ENCODE data around the gene MRC2.
"Not testable (repeated sequence)": the region's sequence is repeated elsewhere in the genome, so short reads cannot be mapped to it uniquely, and the experiment has no call there.

MRC2 gene

GRCh38 chr17:62596662-62597061 lies 30.8 kb upstream of the MRC2 start:
- Histone ChIP-seq H3K36me3 (ENCODE audit: control insufficient read depth, insufficient read depth, low read length) (no peaks in the 10 kb centered on the region), H3K4me1 (ENCODE audit: control insufficient read depth, insufficient read depth, low read length) (no peaks in the 10 kb centered on the region), H3K9ac (ENCODE audit: low read length) (no peak overlapping the region), H3K9me3 (ENCODE audit: control insufficient read depth, low read length) (no peaks in the 10 kb centered on the region), H3K4me3 (ENCODE audit: low read length) (no peak overlapping the region), H3K27me3 (ENCODE audit: control insufficient read depth, insufficient read depth, low read length) (no peaks in the 10 kb centered on the region)

DNA sequence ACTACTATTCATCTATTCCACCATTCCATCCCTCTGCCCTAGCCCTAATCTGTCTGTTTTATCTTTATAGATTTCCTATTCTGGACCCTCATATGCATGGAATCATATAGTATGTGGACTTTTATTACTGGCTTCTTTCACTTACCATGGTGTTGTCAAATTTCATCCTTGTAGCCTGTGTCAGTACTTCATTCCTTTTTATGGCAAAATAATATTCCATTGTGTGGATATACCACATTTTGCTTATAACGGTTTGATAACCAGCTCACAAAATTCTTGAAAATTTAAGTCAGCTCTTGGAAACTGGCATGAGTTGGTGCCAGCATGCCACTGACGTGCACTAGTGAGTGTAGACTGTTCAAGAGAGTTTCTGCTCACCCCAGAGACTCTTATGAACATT lies 30.3 kb upstream of the MRC2 start:
- no peaks in the 10 kb centered on the region for H3K9me3 ChIP-seq (ENCODE audit: control insufficient read depth, low read length)
- H3K9ac ChIP-seq (ENCODE audit: low read length), result no peak overlapping the region
- H3K27me3 ChIP-seq (ENCODE audit: control insufficient read depth, insufficient read depth, low read length), result no peaks in the 10 kb centered on the region
- H3K4me1 ChIP-seq (ENCODE audit: control insufficient read depth, insufficient read depth, low read length), result no peaks in the 10 kb centered on the region
- H3K4me3 ChIP-seq (ENCODE audit: low read length), result no peak overlapping the region
- no peaks in the 10 kb centered on the region for H3K36me3 ChIP-seq (ENCODE audit: control insufficient read depth, insufficient read depth, low read length)

- Histone ChIP-seq H3K4me3 (ENCODE audit: low read length) (no peak overlapping the region), H3K9me3 (ENCODE audit: control insufficient read depth, low read length) (no peaks in the 10 kb centered on the region), H3K27me3 (ENCODE audit: control insufficient read depth, insufficient read depth, low read length) (no peaks in the 10 kb centered on the region), H3K4me1 (ENCODE audit: control insufficient read depth, insufficient read depth, low read length) (no peaks in the 10 kb centered on the region), H3K9ac (ENCODE audit: low read length) (no peak overlapping the region), H3K36me3 (ENCODE audit: control insufficient read depth, insufficient read depth, low read length) (no peaks in the 10 kb centered on the region)
Observed at GRCh38 chr17:62597920-62598319, 29.6 kb upstream of the MRC2 start.

DNA sequence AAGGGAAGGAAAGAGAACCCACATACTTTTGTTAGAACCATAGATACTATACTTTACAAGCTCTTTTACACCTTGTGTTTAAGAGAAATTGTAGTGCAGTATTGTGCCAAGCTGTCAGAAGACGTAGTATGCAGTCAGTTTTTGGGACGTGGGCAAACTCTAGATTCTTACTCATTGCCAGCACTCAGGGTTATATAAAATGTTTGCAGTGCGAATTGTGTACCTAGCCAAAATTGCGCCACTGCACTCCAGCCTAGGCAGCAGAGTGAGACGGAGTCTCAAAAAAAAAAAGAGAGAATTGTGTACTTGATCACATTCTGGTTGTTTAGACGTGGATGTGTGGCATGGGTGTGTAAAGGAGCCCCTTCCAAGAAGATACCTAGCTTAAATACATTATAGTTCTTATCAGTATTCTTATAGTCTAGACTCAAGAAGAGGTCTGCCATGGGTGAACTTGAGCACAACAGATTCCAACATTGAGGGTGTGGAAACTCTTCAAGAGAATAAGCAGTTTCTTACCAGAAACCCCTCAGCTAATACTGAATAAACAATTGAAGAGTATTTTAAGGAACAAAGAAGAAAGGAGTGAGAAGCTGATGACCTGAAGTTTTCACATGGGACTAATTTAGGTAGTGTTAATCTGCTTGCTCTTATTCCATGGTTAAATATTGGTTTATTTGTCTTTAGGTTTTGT lies 27.4 kb upstream of the MRC2 start:
- H3K4me1 ChIP-seq (ENCODE audit: control insufficient read depth, insufficient read depth, low read length), result no peaks in the 10 kb centered on the region
- H3K9ac ChIP-seq (ENCODE audit: low read length), result no peak overlapping the region
- H3K9me3 ChIP-seq (ENCODE audit: control insufficient read depth, low read length), result no peaks in the 10 kb centered on the region
- H3K36me3 ChIP-seq (ENCODE audit: control insufficient read depth, insufficient read depth, low read length), result no peaks in the 10 kb centered on the region
- no peaks in the 10 kb centered on the region for H3K27me3 ChIP-seq (ENCODE audit: control insufficient read depth, insufficient read depth, low read length)
- H3K4me3 ChIP-seq (ENCODE audit: low read length), result no peak overlapping the region

DNA sequence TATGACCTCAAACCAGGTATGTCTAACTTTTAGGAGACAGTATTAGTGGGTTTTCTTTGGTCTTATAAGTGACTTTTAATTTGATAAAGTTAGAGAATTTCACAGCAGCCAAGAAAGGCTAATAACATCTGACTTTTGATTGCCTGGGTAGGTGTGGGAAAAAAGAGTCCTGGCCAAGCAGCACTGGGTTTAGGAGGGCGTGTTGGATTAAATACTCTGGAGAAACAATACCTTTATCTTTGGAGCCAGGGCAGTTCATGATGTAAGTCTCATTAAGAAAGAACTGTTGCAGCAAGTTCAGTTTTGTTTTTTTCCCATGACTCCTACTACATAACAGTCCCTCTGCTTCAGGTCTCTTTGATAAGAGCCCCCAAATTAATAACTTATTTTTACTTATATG lies 26.7 kb upstream of the MRC2 start:
- Histone ChIP-seq H3K9me3 (ENCODE audit: control insufficient read depth, low read length) (no peaks in the 10 kb centered on the region), H3K4me3 (ENCODE audit: low read length) (no peak overlapping the region), H3K9ac (ENCODE audit: low read length) (no peak overlapping the region), H3K4me1 (ENCODE audit: control insufficient read depth, insufficient read depth, low read length) (no peaks in the 10 kb centered on the region), H3K27me3 (ENCODE audit: control insufficient read depth, insufficient read depth, low read length) (no peaks in the 10 kb centered on the region), H3K36me3 (ENCODE audit: control insufficient read depth, insufficient read depth, low read length) (no peaks in the 10 kb centered on the region)

- Histone ChIP-seq H3K4me3 (ENCODE audit: low read length) (no peak overlapping the region), H3K27me3 (ENCODE audit: control insufficient read depth, insufficient read depth, low read length) (no peaks in the 10 kb centered on the region), H3K4me1 (ENCODE audit: control insufficient read depth, insufficient read depth, low read length) (no peaks in the 10 kb centered on the region), H3K9ac (ENCODE audit: low read length) (no peak overlapping the region), H3K9me3 (ENCODE audit: control insufficient read depth, low read length) (no peaks in the 10 kb centered on the region), H3K36me3 (ENCODE audit: control insufficient read depth, insufficient read depth, low read length) (no peaks in the 10 kb centered on the region)
Observed at GRCh38 chr17:62601471-62601870, 26.0 kb upstream of the MRC2 start.

DNA sequence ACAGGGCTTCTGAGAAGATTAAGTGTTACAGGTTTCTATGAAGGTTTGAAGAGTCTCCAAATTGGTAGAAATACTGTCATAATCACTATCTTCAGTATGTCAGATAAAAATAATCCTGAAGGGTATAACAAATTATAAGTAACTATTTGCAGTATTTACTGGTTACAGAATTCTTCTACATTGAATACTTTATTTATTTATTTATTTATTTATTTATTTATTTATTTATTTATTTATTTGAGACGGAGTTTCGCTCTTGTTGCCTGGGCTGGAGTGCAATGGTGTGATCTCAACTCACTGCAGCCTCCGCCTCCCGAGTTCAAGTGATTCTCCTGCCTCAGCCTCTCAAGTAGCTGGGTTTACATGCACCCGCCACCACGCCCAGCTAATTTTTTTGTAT lies 23.7 kb upstream of the MRC2 start:
- not testable (repeated sequence) for H3K36me3 ChIP-seq (ENCODE audit: control insufficient read depth, insufficient read depth, low read length); H3K4me3 ChIP-seq (ENCODE audit: low read length); H3K4me1 ChIP-seq (ENCODE audit: control insufficient read depth, insufficient read depth, low read length); H3K9ac ChIP-seq (ENCODE audit: low read length); H3K27me3 ChIP-seq (ENCODE audit: control insufficient read depth, insufficient read depth, low read length); H3K9me3 ChIP-seq (ENCODE audit: control insufficient read depth, low read length)

DNA sequence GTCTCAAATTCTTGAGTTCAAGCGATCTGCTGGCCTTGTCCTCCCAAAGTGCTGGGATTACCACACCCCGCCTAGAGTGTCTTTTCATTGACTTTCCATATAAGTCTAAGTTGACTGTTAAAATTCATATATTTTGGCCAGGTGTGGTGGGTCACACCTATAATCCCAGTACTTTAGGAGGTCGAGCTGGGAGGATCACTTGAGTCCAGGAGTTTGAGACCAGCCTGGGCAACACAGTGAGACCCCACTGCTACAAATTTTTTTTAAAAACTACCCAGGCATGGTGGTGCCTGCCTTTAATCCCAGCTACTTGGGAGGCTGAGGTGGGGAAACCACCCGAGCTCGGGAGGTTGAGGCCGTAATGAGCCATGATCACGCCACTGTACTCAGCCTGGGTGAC lies 21.9 kb upstream of the MRC2 start:
- Histone ChIP-seq H3K27me3 (ENCODE audit: control insufficient read depth, insufficient read depth, low read length) (no peaks in the 10 kb centered on the region), H3K4me3 (ENCODE audit: low read length) (no peak overlapping the region), H3K9me3 (ENCODE audit: control insufficient read depth, low read length) (no peaks in the 10 kb centered on the region), H3K4me1 (ENCODE audit: control insufficient read depth, insufficient read depth, low read length) (no peaks in the 10 kb centered on the region), H3K36me3 (ENCODE audit: control insufficient read depth, insufficient read depth, low read length) (peaks cover 5% of the 10 kb centered on the region), H3K9ac (ENCODE audit: low read length) (no peak overlapping the region)

DNA sequence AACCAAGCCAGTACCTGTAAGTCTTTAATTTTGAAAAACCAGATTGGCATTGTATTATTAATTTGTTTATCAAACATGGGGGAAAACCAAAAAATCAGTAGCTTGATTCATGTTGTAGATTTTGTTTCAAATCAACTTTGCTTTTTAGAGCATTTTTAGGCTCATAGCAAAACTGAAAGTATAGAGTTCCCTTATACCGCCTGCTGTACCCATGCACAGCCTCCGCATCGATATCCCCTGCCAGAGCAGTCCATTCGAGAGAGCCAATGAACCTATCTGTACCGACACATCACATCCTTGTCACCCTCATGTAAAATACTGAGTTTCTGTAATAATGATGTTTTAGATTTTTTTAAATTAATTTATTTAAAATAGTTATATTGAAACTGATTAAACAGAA lies 16.2 kb upstream of the MRC2 start:
- H3K9ac ChIP-seq (ENCODE audit: low read length), result no peak overlapping the region
- peaks cover 5% of the 10 kb centered on the region for H3K36me3 ChIP-seq (ENCODE audit: control insufficient read depth, insufficient read depth, low read length)
- no peaks in the 10 kb centered on the region for H3K4me1 ChIP-seq (ENCODE audit: control insufficient read depth, insufficient read depth, low read length)
- H3K27me3 ChIP-seq (ENCODE audit: control insufficient read depth, insufficient read depth, low read length), result no peaks in the 10 kb centered on the region
- no peaks in the 10 kb centered on the region for H3K9me3 ChIP-seq (ENCODE audit: control insufficient read depth, low read length)
- H3K4me3 ChIP-seq (ENCODE audit: low read length), result no peak overlapping the region

GRCh38 chr17:62611728-62612127 lies 15.7 kb upstream of the MRC2 start:
- H3K4me1 ChIP-seq (ENCODE audit: control insufficient read depth, insufficient read depth, low read length), result no peaks in the 10 kb centered on the region
- H3K9me3 ChIP-seq (ENCODE audit: control insufficient read depth, low read length), result no peaks in the 10 kb centered on the region
- peaks cover 5% of the 10 kb centered on the region for H3K36me3 ChIP-seq (ENCODE audit: control insufficient read depth, insufficient read depth, low read length)
- no peak overlapping the region for H3K9ac ChIP-seq (ENCODE audit: low read length)
- H3K4me3 ChIP-seq (ENCODE audit: low read length), result no peak overlapping the region
- H3K27me3 ChIP-seq (ENCODE audit: control insufficient read depth, insufficient read depth, low read length), result no peaks in the 10 kb centered on the region

GRCh38 chr17:62612289-62612688 lies 15.2 kb upstream of the MRC2 start:
- not testable (repeated sequence) for H3K9me3 ChIP-seq (ENCODE audit: control insufficient read depth, low read length); H3K27me3 ChIP-seq (ENCODE audit: control insufficient read depth, insufficient read depth, low read length); H3K4me3 ChIP-seq (ENCODE audit: low read length); H3K36me3 ChIP-seq (ENCODE audit: control insufficient read depth, insufficient read depth, low read length); H3K9ac ChIP-seq (ENCODE audit: low read length); H3K4me1 ChIP-seq (ENCODE audit: control insufficient read depth, insufficient read depth, low read length)

DNA sequence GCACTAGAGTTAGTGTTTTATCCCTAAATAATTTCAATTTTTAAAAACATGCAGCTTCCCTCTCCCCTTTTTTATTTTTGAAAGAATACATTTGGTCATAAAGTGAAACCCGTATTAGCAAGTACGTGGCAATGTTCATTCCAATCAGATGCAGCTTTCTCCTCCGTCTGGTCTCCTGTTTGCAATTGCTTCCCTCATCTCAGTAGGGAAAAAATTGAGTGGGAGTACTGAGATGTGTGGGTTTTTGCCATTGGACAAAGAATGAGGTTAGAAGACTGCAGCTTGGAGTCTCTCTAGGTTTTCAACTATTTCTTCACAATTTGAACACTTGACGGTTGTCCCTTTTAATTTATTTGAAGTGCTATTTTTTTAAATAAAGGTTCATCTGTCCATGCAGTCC lies 14.4 kb upstream of the MRC2 start:
- not testable (repeated sequence) for H3K4me1 ChIP-seq (ENCODE audit: control insufficient read depth, insufficient read depth, low read length); H3K27me3 ChIP-seq (ENCODE audit: control insufficient read depth, insufficient read depth, low read length); H3K36me3 ChIP-seq (ENCODE audit: control insufficient read depth, insufficient read depth, low read length); H3K9me3 ChIP-seq (ENCODE audit: control insufficient read depth, low read length); H3K9ac ChIP-seq (ENCODE audit: low read length); H3K4me3 ChIP-seq (ENCODE audit: low read length)

- Histone ChIP-seq H3K9ac (ENCODE audit: low read length) (no peak overlapping the region), H3K4me1 (ENCODE audit: control insufficient read depth, insufficient read depth, low read length) (no peaks in the 10 kb centered on the region), H3K9me3 (ENCODE audit: control insufficient read depth, low read length) (no peaks in the 10 kb centered on the region), H3K36me3 (ENCODE audit: control insufficient read depth, insufficient read depth, low read length) (peaks cover 3% of the 10 kb centered on the region), H3K27me3 (ENCODE audit: control insufficient read depth, insufficient read depth, low read length) (no peaks in the 10 kb centered on the region), H3K4me3 (ENCODE audit: low read length) (no peak overlapping the region)
Observed at GRCh38 chr17:62614142-62614541, 13.3 kb upstream of the MRC2 start.

Data from mucosa of stomach (tissue), 1 donor.